Measurements from ENCODE around the gene GPS1. TPM values are rescaled to one million over a fixed set of nuclear protein-coding genes. Genes with fewer than 3 reads are reported as not detected.

GPS1 gene
- total RNA-seq, 6 experiments from 2014 or later: 127 to 144 (median 141) TPM

GRCh38 chr17:82028966-82029365 lies 22.7 kb upstream of the GPS1 start:
- Mint-ChIP-seq H3K4me3 (no peak overlapping the region), H3K27ac (no peak overlapping the region), H3K9me3 (no peaks in the 10 kb centered on the region), H3K36me3 (ENCODE audit: low read depth) (no peaks in the 10 kb centered on the region), H3K27me3 (ENCODE audit: insufficient read depth) (peaks cover 4% of the 10 kb centered on the region), H3K4me1 (ENCODE audit: low read depth) (peaks cover 4% of the 10 kb centered on the region)
- TF ChIP-seq CTCF (IDR thresholded peaks at IDR 0.05): no peak
- no peak for DNase-seq

- H3K4me3 Mint-ChIP-seq: no peak overlapping the region
Measured at GRCh38 chr17:82029391-82029790, 22.3 kb upstream of the GPS1 start.

GRCh38 chr17:82029990-82030469 lies 21.7 kb upstream of the GPS1 start:
- no peak overlapping the region for H3K4me3 Mint-ChIP-seq

More at GRCh38 chr17:82029391-82029790, 22.3 kb upstream of the GPS1 start:
- Mint-ChIP-seq H3K9me3 (no peaks in the 10 kb centered on the region), H3K36me3 (ENCODE audit: low read depth) (no peaks in the 10 kb centered on the region), H3K4me1 (ENCODE audit: low read depth) (0 out of 2 replicates have a peak, but pooled peaks cover under 1% of the 10 kb centered on the region), H3K27ac (no peak overlapping the region), H3K27me3 (ENCODE audit: insufficient read depth) (peaks cover 4% of the 10 kb centered on the region)
- no peak for TF ChIP-seq CTCF (IDR thresholded peaks at IDR 0.05)
- DNase-seq: no peak

GRCh38 chr17:82030470-82031302 lies 21.0 kb upstream of the GPS1 start:
- Mint-ChIP-seq H3K9me3 (no peaks in the 10 kb centered on the region), H3K27me3 (ENCODE audit: insufficient read depth) (peaks cover 4% of the 10 kb centered on the region; the same call in 1 of the 2 replicates), H3K27ac (no peak overlapping the region; the same call in 1 of the 2 replicates), H3K4me3 (peak overlapping the region; percentile 80), H3K4me1 (ENCODE audit: low read depth) (no peaks in the 10 kb centered on the region; the same call in 1 of the 2 replicates), H3K36me3 (ENCODE audit: low read depth) (peaks cover 6% of the 10 kb centered on the region; the same call in 1 of the 2 replicates)
- peak; percentile 93 for TF ChIP-seq CTCF (IDR thresholded peaks at IDR 0.05)
- peak; percentile 67 for DNase-seq

More at GRCh38 chr17:82029990-82030469, 21.7 kb upstream of the GPS1 start:
- H3K9me3 Mint-ChIP-seq: no peaks in the 10 kb centered on the region
- no peak for DNase-seq
- H3K36me3 Mint-ChIP-seq (ENCODE audit: low read depth): peaks cover 3% of the 10 kb centered on the region; the same call in 1 of the 2 replicates
- peaks cover 4% of the 10 kb centered on the region for H3K27me3 Mint-ChIP-seq (ENCODE audit: insufficient read depth)
- H3K27ac Mint-ChIP-seq: no peak overlapping the region
- H3K4me1 Mint-ChIP-seq (ENCODE audit: low read depth): no peaks in the 10 kb centered on the region; the same call in 1 of the 2 replicates
- TF ChIP-seq CTCF (IDR thresholded peaks at IDR 0.05): no peak

- Mint-ChIP-seq H3K4me1 (ENCODE audit: low read depth) (no peaks in the 10 kb centered on the region; the same call in 1 of the 2 replicates), H3K4me3 (peak within 1 kb of the TSS; percentile 80), H3K9me3 (no peaks in the 10 kb centered on the region), H3K27ac (no peak within 1 kb of the TSS; the same call in 1 of the 2 replicates), H3K27me3 (ENCODE audit: insufficient read depth) (peaks cover 4% of the 10 kb centered on the region; the same call in 1 of the 2 replicates), H3K36me3 (ENCODE audit: low read depth) (peaks cover 6% of the 10 kb centered on the region; the same call in 1 of the 2 replicates)
- TF ChIP-seq CTCF (IDR thresholded peaks at IDR 0.05): no peak
- no peak for DNase-seq
Measured at GRCh38 chr17:82031303-82031884, 20.3 kb upstream of the GPS1 start, which contains the start of gene RAC3. Gene RAC3, plus strand, starts transcription at chr17:82031678. Its CDS starts 84 bp downstream, at chr17:82031762.

All from HFFc6 (cell line).